ENCODE data around the gene LDAH.

DNA sequence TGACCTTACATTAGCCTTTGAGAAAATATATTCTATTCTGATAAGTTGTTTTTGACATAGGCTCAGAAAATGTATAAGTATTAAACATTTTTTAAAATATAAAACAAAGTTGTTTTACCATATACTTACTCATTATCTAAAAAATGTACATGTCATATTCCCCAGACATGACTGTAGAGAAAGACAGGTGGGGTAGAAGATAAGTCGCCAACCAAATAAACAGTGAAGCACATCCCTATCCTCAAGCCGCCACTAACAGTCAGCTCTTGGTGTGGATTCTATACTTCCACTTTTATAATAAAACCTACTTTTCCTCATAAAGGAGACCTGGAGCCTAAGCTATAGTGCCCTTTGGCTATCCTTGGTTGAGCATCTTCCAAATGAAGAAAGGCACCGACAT, 129.6 kb downstream of the LDAH start:
- TF ChIP-seq EZH2 (IDR thresholded peaks at IDR 0.05; ENCODE audit: insufficient read depth, poor library complexity, severe bottlenecking) (no peak), EZH2phosphoT487 (IDR thresholded peaks at IDR 0.05; ENCODE audit: insufficient read depth, low read depth) (no peak)

All from GM23248 (cell line).